HFF-Myc (cell line): ENCODE measurements around the gene NUDC.
A peak's percentile ranks its signal among the peaks of the same experiment; 100 is the strongest.

Experiments used
- DNase-seq: peaks from one replicate; pipeline ENCODE4 v3.0.0-alpha.2; 2011; ENCODE audit warnings: low read depth; ENCODE audit errors: extremely low read depth
- H3K4me3 ChIP-seq: replicated peaks from 2 replicates; pipeline ENCODE4 v1.5.1; 2011; ENCODE audit warnings: low read depth, mild to moderate bottlenecking, control low read depth, low read length
- TF ChIP-seq, protein P1 (sequence below): IDR thresholded peaks from 2 replicates; pipeline ENCODE4 v1.5.1; 2012; ENCODE audit warnings: mild to moderate bottlenecking, low read depth, low read length, control low read depth; ENCODE audit errors: missing control alignments

Gene NUDC

DNA sequence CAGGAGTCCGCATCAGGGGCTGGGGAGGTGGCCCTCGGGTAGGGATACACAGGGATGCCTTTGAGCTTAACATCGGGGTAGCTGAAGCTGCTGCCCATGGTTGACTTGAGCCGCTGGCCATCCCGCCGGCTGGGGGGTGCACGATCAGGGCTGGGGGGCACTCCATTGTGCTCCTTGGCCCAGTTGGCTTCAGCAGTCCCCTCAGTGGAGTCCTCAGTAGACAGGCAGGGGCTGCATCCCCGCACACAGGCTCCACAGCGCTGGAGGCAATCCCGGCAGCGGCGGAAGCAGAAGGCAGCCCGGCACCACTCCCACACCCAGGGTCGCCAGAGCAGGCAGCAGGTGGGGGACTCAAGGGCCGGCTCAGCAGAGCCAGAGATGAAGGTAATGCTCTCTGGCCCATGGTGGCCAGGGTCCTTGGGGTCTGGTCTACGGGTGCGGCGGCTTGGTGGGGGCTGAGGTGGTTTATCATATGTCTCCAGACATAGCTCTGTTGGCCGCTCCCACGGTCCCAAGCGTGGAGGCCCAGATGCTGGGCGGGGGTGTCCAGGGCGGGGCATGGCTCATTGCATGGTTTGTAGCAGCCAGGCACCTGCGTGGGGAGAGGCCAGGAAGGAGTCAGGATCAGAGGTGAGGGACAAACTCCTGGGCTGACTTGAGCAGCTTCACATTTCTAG, 30.4 kb downstream of the NUDC start:
- TF ChIP-seq, protein P1, sequence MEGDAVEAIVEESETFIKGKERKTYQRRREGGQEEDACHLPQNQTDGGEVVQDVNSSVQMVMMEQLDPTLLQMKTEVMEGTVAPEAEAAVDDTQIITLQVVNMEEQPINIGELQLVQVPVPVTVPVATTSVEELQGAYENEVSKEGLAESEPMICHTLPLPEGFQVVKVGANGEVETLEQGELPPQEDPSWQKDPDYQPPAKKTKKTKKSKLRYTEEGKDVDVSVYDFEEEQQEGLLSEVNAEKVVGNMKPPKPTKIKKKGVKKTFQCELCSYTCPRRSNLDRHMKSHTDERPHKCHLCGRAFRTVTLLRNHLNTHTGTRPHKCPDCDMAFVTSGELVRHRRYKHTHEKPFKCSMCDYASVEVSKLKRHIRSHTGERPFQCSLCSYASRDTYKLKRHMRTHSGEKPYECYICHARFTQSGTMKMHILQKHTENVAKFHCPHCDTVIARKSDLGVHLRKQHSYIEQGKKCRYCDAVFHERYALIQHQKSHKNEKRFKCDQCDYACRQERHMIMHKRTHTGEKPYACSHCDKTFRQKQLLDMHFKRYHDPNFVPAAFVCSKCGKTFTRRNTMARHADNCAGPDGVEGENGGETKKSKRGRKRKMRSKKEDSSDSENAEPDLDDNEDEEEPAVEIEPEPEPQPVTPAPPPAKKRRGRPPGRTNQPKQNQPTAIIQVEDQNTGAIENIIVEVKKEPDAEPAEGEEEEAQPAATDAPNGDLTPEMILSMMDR: no peak
- no peak overlapping the region for H3K4me3 ChIP-seq
- no peak for DNase-seq

GRCh38 chr1:26953374-26953773, 31.8 kb downstream of the NUDC start:
- no peak overlapping the region for H3K4me3 ChIP-seq
- no peak for DNase-seq
- TF ChIP-seq, protein P1: no peak

GRCh38 chr1:26956321-26956720, 34.8 kb downstream of the NUDC start:
- DNase-seq: no peak
- TF ChIP-seq, protein P1: no peak
- no peak overlapping the region for H3K4me3 ChIP-seq

DNA sequence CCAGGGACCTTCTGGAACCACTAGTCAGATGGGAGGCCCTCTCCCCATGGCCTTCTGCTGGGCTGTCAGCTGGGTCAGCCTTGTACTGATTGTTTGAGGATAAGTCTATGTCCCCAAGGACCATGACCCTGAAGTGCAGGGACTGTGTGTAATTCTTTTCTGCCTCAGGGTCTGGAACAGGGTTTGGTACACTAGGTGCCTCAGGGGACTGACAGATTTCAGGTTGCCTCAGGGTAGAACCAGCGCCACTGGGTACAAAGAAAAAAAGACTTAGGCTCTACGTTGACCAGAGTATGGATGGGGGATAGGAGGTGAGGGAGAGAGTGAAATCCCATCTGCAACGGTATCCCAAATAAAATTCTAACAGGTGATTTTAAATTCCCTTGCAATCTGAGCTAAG, 35.8 kb downstream of the NUDC start:
- TF ChIP-seq, protein P1: no peak
- H3K4me3 ChIP-seq: no peak overlapping the region
- DNase-seq: no peak

GRCh38 chr1:26959270-26959669, 37.7 kb downstream of the NUDC start:
- TF ChIP-seq, protein P1: no peak

GRCh38 chr1:26959722-26960624, 38.4 kb downstream of the NUDC start, which contains the start of gene KDF1:
Gene KDF1 (minus strand): TSS chr1:26960468. CDS start chr1:26952380, 8,088 bp downstream.
- H3K4me3 ChIP-seq: peak within 1 kb of the TSS; percentile 12
- TF ChIP-seq, protein P1: no peak
- no peak for DNase-seq

More at GRCh38 chr1:26959270-26959669, 37.7 kb downstream of the NUDC start:
- H3K4me3 ChIP-seq: no peak overlapping the region
- no peak for DNase-seq
